Left ventricle myocardium inferior (tissue), 1 donor: ENCODE data around the gene GON4L. TPM values are rescaled to one million over a fixed set of nuclear protein-coding genes. Genes with fewer than 3 reads are reported as not detected.
"Not testable (repeated sequence)": the region's sequence is repeated elsewhere in the genome, so short reads cannot be mapped to it uniquely, and the experiment has no call there.

Experiments
- DNase-seq: peaks from one replicate; pipeline ENCODE4 v3.0.0-alpha.2; 2020
- H3K27ac ChIP-seq: fragments of 200-600 bp; replicated peaks from 2 replicates; pipeline ENCODE4 v1.8.0; 2021
- H3K27me3 ChIP-seq: fragments of 200-600 bp; 2 replicates; pipeline ENCODE4 v1.8.0; 2021; ENCODE audit warnings: low read depth
- H3K36me3 ChIP-seq: fragments of 200-600 bp; 2 replicates; pipeline ENCODE4 v1.8.0; 2021
- H3K4me1 ChIP-seq: fragments of 200-600 bp; 2 replicates; pipeline ENCODE4 v1.8.0; 2021
- H3K4me3 ChIP-seq: fragments of 200-600 bp; 2 replicates; pipeline ENCODE4 v1.8.0; 2021; ENCODE audit warnings: mild to moderate bottlenecking, moderate library complexity
- H3K9me3 ChIP-seq: fragments of 200-600 bp; replicated peaks from 2 replicates; pipeline ENCODE4 v1.8.0; 2021
- intact Hi-C: fragments of 100-400 bp; cut with micrococcal nuclease; formaldehyde crosslinking; loops from one replicate; pipeline ENCODE4 v1.11.0; 2022
- total RNA-seq: library from RNA; stranded (reverse); fragmentation: NEBNext Ultra II Directional; extraction: Animal tissue kit (Norgen Biotek cat#: 25700); gene quantifications from one replicate; pipeline ENCODE4 v1.2.1, GENCODE V29; 2021
- TF ChIP-seq, protein P1 (sequence below): fragments of 200-600 bp; IDR thresholded peaks from 2 replicates; pipeline ENCODE4 v1.8.0; 2021; ENCODE audit warnings: antibody characterized with exemption, mild to moderate bottlenecking, borderline replicate concordance
- donor health status: DM: no; HTN: yes; CAD: no; lungs with severe emphysema.

GON4L gene
- total RNA-seq, 1 donor from 2014 or later: 24.1 TPM

DNA sequence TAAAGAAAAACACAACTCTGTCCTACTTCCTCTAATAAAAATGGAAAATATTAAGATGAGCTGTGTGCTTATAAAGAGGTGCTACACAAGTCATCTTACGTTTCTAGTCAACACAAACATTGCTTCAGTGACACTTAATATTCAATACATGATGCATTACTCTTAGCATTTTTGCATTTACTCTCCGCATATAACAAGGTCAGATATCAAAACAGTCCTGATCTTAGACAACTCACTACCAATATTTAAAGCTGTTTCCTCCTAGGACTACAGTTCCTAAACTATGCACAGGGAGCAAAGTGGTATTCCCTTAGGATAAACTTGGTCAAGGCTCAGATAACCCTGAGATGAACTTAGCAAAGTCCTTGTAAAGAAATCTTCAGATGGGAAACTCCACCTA, 41.9 kb upstream of the GON4L start:
- intact Hi-C loops: no loop called here

DNA sequence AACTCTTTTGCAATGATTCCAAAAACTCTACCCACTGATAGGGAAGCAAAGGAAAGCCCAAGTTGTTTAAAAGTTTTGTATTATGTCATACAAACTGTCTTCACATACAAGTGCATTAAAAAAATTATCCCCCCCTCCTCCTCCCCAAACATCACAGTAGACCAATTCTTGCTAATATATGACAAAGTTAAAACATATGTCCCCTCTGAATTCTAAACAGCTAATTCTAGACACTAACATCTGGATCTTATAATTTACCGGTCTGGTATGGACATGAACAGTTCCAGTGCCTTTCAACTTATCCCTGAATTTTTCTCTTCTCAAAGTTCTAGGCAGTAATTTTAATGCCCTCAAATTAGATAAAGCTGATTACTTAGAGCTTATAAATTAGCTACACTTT, 40.7 kb upstream of the GON4L start:
- Histone ChIP-seq H3K36me3 (peaks cover 61% of the 10 kb centered on the region), H3K27ac (no peak overlapping the region), H3K4me3 (no peak overlapping the region), H3K4me1 (peaks cover 13% of the 10 kb centered on the region), H3K9me3 (no peaks in the 10 kb centered on the region), H3K27me3 (no peaks in the 10 kb centered on the region)
- intact Hi-C loops: no loop called here
- TF ChIP-seq, protein P1, sequence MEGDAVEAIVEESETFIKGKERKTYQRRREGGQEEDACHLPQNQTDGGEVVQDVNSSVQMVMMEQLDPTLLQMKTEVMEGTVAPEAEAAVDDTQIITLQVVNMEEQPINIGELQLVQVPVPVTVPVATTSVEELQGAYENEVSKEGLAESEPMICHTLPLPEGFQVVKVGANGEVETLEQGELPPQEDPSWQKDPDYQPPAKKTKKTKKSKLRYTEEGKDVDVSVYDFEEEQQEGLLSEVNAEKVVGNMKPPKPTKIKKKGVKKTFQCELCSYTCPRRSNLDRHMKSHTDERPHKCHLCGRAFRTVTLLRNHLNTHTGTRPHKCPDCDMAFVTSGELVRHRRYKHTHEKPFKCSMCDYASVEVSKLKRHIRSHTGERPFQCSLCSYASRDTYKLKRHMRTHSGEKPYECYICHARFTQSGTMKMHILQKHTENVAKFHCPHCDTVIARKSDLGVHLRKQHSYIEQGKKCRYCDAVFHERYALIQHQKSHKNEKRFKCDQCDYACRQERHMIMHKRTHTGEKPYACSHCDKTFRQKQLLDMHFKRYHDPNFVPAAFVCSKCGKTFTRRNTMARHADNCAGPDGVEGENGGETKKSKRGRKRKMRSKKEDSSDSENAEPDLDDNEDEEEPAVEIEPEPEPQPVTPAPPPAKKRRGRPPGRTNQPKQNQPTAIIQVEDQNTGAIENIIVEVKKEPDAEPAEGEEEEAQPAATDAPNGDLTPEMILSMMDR: no peak
- no peak for DNase-seq

More for the DNA sequence above, 41.9 kb upstream of the GON4L start:
- Histone ChIP-seq H3K4me1 (peaks cover 3% of the 10 kb centered on the region), H3K27me3 (no peaks in the 10 kb centered on the region), H3K9me3 (no peaks in the 10 kb centered on the region), H3K36me3 (peaks cover 73% of the 10 kb centered on the region), H3K4me3 (no peak overlapping the region), H3K27ac (no peak overlapping the region)
- TF ChIP-seq, protein P1: no peak
- DNase-seq: no peak

DNA sequence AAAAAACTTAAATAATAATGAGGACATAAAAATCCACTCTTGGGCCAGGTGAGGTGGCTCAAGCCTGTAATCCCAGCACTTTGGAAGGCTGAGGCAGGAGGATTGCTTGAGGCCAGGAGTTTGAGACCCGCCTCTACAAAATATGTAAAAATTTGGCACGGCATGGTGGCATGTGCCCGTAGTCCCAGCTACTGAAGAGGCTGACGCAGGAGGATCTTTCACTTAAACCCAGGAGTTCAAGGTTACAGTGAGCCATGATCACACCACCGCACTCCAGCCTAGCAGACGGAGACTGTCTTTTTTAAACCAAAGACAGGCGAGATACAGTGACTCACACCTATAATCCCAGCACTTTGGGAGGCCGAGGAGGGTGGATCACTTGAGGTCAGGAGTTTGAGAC, 39.5 kb upstream of the GON4L start:
- H3K27me3 ChIP-seq, intact Hi-C loops, H3K4me3 ChIP-seq, DNase-seq, H3K27ac ChIP-seq, H3K9me3 ChIP-seq: not testable (repeated sequence)
- H3K4me1 ChIP-seq: peaks cover 17% of the 10 kb centered on the region
- peaks cover 49% of the 10 kb centered on the region for H3K36me3 ChIP-seq

DNA sequence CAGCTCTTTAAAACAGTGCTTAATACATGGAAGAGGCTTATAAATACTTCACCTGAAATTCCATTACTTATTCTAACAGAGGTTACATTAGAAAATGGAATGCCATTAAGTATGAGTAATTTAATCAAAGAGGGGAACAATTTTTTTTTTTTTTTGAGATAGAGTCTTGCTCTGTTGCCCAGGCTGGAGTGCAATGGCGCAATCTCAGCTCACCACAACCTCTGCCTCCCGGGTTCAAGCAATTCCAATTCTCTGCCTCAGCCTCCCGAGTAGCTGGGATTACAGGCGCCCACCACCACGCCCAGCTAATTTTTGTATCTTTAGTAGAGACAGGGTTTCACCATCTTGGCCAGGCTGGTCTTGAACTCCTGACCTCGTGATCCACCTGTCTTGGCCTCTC, 38.6 kb upstream of the GON4L start:
- H3K9me3 ChIP-seq, H3K27me3 ChIP-seq, intact Hi-C loops, H3K4me3 ChIP-seq, H3K27ac ChIP-seq, DNase-seq: not testable (repeated sequence)
- Histone ChIP-seq H3K4me1 (peaks cover 19% of the 10 kb centered on the region), H3K36me3 (peaks cover 40% of the 10 kb centered on the region)

DNA sequence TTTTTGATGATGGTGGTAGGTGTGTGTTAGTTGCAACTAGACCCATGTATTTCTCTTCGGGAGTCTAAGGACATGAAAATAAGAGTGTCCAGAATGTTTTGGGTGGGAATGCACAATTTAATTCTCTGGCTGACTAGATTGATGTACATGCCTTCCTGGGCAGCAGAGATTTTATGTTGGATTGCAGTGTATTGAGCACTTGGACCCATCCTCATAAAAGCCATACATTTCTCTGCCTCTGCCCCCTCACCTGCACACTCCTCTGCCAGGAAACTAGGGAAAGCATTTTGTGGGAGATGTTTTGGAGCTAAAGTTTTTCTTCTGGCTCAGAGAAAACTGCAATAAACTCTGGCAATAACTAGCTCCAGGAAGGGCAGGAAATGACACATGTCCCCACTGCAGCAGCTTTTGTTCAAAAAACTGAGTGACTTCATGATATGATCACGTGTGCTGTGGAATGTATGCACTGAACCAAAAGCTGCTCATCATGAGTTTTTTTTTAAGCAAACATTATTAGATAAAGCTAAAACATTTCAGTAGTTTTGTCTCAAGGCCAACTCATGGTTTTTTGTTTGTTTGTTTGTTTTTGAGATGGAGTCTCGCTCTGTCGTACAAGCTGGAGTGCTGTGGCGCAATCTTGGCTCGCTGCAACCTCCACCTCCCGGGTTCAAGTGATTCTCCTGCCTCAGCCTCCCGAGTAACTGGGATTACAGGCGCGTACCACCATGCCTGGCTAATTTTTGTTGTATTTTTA, 36.6 kb upstream of the GON4L start:
- Histone ChIP-seq H3K27me3 (no peaks in the 10 kb centered on the region), H3K9me3 (no peaks in the 10 kb centered on the region), H3K4me1 (peaks cover 31% of the 10 kb centered on the region), H3K27ac (peak overlapping the region; percentile 83), H3K36me3 (peaks cover 20% of the 10 kb centered on the region), H3K4me3 (peak overlapping the region; percentile 15)
- intact Hi-C loops: no loop called here
- TF ChIP-seq, protein P1: no peak
- DNase-seq: no peak

DNA sequence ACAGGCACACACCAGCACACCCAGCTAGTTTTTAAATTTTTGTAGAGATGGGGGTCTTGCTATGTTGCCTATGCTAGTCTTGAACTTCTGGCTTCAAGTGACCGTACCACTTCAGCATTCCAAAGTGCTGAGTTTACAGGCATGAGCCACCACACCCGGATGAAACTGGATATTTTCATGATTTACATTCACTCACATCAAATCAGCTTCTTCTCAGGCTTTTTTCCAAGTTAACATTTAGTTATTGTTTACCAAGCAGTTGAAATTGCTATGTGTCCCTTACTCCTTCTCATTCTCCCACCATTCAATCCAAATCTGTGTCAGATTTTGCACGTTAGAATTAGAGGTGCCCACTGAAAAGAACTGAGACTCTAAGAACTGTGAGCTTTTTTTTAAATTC, 35.8 kb upstream of the GON4L start:
- H3K4me3 ChIP-seq: peak overlapping the region; percentile 6
- H3K27ac ChIP-seq: peak overlapping the region; percentile 83
- peaks cover 31% of the 10 kb centered on the region for H3K4me1 ChIP-seq
- peaks cover 16% of the 10 kb centered on the region for H3K36me3 ChIP-seq
- TF ChIP-seq, protein P1: no peak
- intact Hi-C loops: no loop called here
- DNase-seq: no peak
- no peaks in the 10 kb centered on the region for H3K27me3 ChIP-seq
- H3K9me3 ChIP-seq: no peaks in the 10 kb centered on the region
